ENCODE results near the gene CDON. TPM values are rescaled to one million over a fixed set of nuclear protein-coding genes. Genes with fewer than 3 reads are reported as not detected.

Gene CDON
- total and polyA plus RNA-seq, 4 donors, result 1.5 to 25.6 (median 9.9) TPM

- no peaks in the 10 kb centered on the region for H3K27me3 ChIP-seq (ENCODE audit: control insufficient read depth in 3 of 3, insufficient read depth in 3 of 3, low read length in 2 of 3)
- ATAC-seq (ENCODE audit: insufficient read depth, low FRiP score) (peak; percentile 61), DNase-seq (peak; percentile 87 to 90 (median 88))
- peak overlapping the region in 1 of 2 donors; percentile 65 for H3K27ac ChIP-seq (ENCODE audit: low read depth in 1 of 2, low read length in 1 of 2)
- WGBS, 2 donors, result 41 to 58% methylated on average over 7 of the region's 7 CpGs
- H3K9ac ChIP-seq (ENCODE audit: insufficient read depth in 1 of 2, low read length in 2 of 2), result no peak overlapping the region
- peaks cover 3 to 33% (median 12%) of the 10 kb centered on the region in 5 donors for H3K4me1 ChIP-seq (ENCODE audit: control insufficient read depth in 5 of 5, insufficient read depth in 5 of 5, low read length in 5 of 5)
- no peak overlapping the region for H3K4me3 ChIP-seq
- H3K9me3 ChIP-seq (ENCODE audit: control insufficient read depth in 4 of 4, insufficient read depth in 3 of 4, low read length in 3 of 4), result no peaks in the 10 kb centered on the region
- H3K36me3 ChIP-seq (ENCODE audit: control insufficient read depth in 4 of 4, insufficient read depth in 4 of 4, low read length in 4 of 4), result no peaks in the 10 kb centered on the region
- TF ChIP-seq CTCF (IDR thresholded peaks at IDR 0.05; ENCODE audit: control extremely low read depth, extremely low read depth), result no peak
These were observed 39.8 kb upstream of the CDON start for GRCh38 chr11:126102436-126102981.

- DNase-seq (no peak), ATAC-seq (ENCODE audit: insufficient read depth, low FRiP score) (no peak)
- H3K4me3 ChIP-seq, result no peak overlapping the region
- peak overlapping the region in 1 of 2 donors; percentile 17 for H3K9ac ChIP-seq (ENCODE audit: insufficient read depth in 1 of 2, low read length in 2 of 2)
- WGBS, 2 donors, result 67 to 70% methylated on average over 5 of the region's 5 CpGs
- H3K36me3 ChIP-seq (ENCODE audit: control insufficient read depth in 4 of 4, insufficient read depth in 4 of 4, low read length in 4 of 4), result no peaks in the 10 kb centered on the region
- no peaks in the 10 kb centered on the region for H3K27me3 ChIP-seq (ENCODE audit: control insufficient read depth in 3 of 3, insufficient read depth in 3 of 3, low read length in 2 of 3)
- no peak for TF ChIP-seq CTCF (IDR thresholded peaks at IDR 0.05; ENCODE audit: control extremely low read depth, extremely low read depth)
- H3K27ac ChIP-seq (ENCODE audit: low read depth in 1 of 2, low read length in 1 of 2), result peak overlapping the region in 1 of 2 donors; percentile 17
- H3K9me3 ChIP-seq (ENCODE audit: control insufficient read depth in 4 of 4, insufficient read depth in 3 of 4, low read length in 3 of 4), result no peaks in the 10 kb centered on the region
- peaks cover 3 to 35% (median 15%) of the 10 kb centered on the region in 5 donors for H3K4me1 ChIP-seq (ENCODE audit: control insufficient read depth in 5 of 5, insufficient read depth in 5 of 5, low read length in 5 of 5)
These were observed 39.2 kb upstream of the CDON start for GRCh38 chr11:126101930-126102283.

GRCh38 chr11:126101251-126101929, 38.7 kb upstream of the CDON start:
- H3K4me1 ChIP-seq (ENCODE audit: control insufficient read depth in 5 of 5, insufficient read depth in 5 of 5, low read length in 5 of 5), result peaks cover 3 to 35% (median 15%) of the 10 kb centered on the region in 5 donors
- peak overlapping the region in 1 of 2 donors; percentile 17 for H3K27ac ChIP-seq (ENCODE audit: low read depth in 1 of 2, low read length in 1 of 2)
- ATAC-seq (ENCODE audit: insufficient read depth, low FRiP score) (no peak), DNase-seq (no peak)
- TF ChIP-seq CTCF (IDR thresholded peaks at IDR 0.05; ENCODE audit: control extremely low read depth, extremely low read depth), result no peak
- H3K27me3 ChIP-seq (ENCODE audit: control insufficient read depth in 3 of 3, insufficient read depth in 3 of 3, low read length in 2 of 3), result no peaks in the 10 kb centered on the region
- no peaks in the 10 kb centered on the region for H3K36me3 ChIP-seq (ENCODE audit: control insufficient read depth in 4 of 4, insufficient read depth in 4 of 4, low read length in 4 of 4)
- H3K4me3 ChIP-seq, result no peak overlapping the region
- H3K9me3 ChIP-seq (ENCODE audit: control insufficient read depth in 4 of 4, insufficient read depth in 3 of 4, low read length in 3 of 4), result no peaks in the 10 kb centered on the region
- H3K9ac ChIP-seq (ENCODE audit: insufficient read depth in 1 of 2, low read length in 2 of 2), result peak overlapping the region in 1 of 2 donors; percentile 17
- WGBS, 2 donors, result 81 to 87% methylated on average over 11 of the region's 11 CpGs

Measured in lung (tissue), 12 donors.